ENCODE results near the gene ETV1.

The ETV1 gene

GRCh38 chr7:14016950-14017349 is 27.5 kb upstream of the ETV1 start:
- Histone ChIP-seq H3K4me1 (ENCODE audit: control extremely low read depth in 1 of 4, control insufficient read depth in 4 of 4, insufficient read depth in 4 of 4, low read length in 3 of 4) (no peaks in the 10 kb centered on the region), H3K9me3 (ENCODE audit: control extremely low read depth in 1 of 5, control insufficient read depth in 4 of 5, insufficient read depth in 2 of 5, low read depth in 1 of 5, low read length in 4 of 5) (no peaks in the 10 kb centered on the region), H3K27me3 (replicated peaks in 2 of 5; ENCODE audit: control insufficient read depth in 4 of 5, insufficient read depth in 5 of 5, low read length in 4 of 5) (no peaks in the 10 kb centered on the region), H3K36me3 (ENCODE audit: control insufficient read depth in 4 of 4, insufficient read depth in 4 of 4, low read length in 3 of 4) (no peaks in the 10 kb centered on the region), H3K27ac (ENCODE audit: insufficient read depth in 1 of 2, low read depth in 1 of 2, low read length in 2 of 2, poor library complexity in 1 of 2, severe bottlenecking in 2 of 2) (no peak overlapping the region), H3K4me3 (ENCODE audit: control insufficient read depth in 1 of 7, extremely low read depth in 1 of 7, insufficient read depth in 4 of 7, low read depth in 2 of 7, low read length in 6 of 7) (no peak overlapping the region)
- 100% methylated on average over 1 of the region's 2 CpGs for WGBS (ENCODE audit: insufficient coverage)
- ChIA-PET CTCF (interaction anchor here (1.2 kb wide), 1 partner anchor 10 kb away, joined by 3 read pairs; no protein-coding TSS in a partner anchor), POLR2A (no interaction called here)
- DNase-seq, result no peak

GRCh38 chr7:14013898-14014297 is 24.4 kb upstream of the ETV1 start:
- Histone ChIP-seq H3K4me3 (ENCODE audit: control insufficient read depth in 1 of 7, extremely low read depth in 1 of 7, insufficient read depth in 4 of 7, low read depth in 2 of 7, low read length in 6 of 7) (no peak overlapping the region), H3K27ac (ENCODE audit: insufficient read depth in 1 of 2, low read depth in 1 of 2, low read length in 2 of 2, poor library complexity in 1 of 2, severe bottlenecking in 2 of 2) (no peak overlapping the region), H3K9me3 (ENCODE audit: control extremely low read depth in 1 of 5, control insufficient read depth in 4 of 5, insufficient read depth in 2 of 5, low read depth in 1 of 5, low read length in 4 of 5) (no peaks in the 10 kb centered on the region), H3K27me3 (replicated peaks in 2 of 5; ENCODE audit: control insufficient read depth in 4 of 5, insufficient read depth in 5 of 5, low read length in 4 of 5) (no peaks in the 10 kb centered on the region), H3K4me1 (ENCODE audit: control extremely low read depth in 1 of 4, control insufficient read depth in 4 of 4, insufficient read depth in 4 of 4, low read length in 3 of 4) (no peaks in the 10 kb centered on the region), H3K36me3 (ENCODE audit: control insufficient read depth in 4 of 4, insufficient read depth in 4 of 4, low read length in 3 of 4) (no peaks in the 10 kb centered on the region)
- no CpG with 5 or more reads among the region's 1 CpG for WGBS (ENCODE audit: insufficient coverage)
- ChIA-PET POLR2A (no interaction called here), CTCF (no interaction called here)
- no peak for DNase-seq

GRCh38 chr7:14009453-14010418 is 20.3 kb upstream of the ETV1 start:
- H3K9me3 ChIP-seq (ENCODE audit: control extremely low read depth in 1 of 5, control insufficient read depth in 4 of 5, insufficient read depth in 2 of 5, low read depth in 1 of 5, low read length in 4 of 5), result no peaks in the 10 kb centered on the region
- no peaks in the 10 kb centered on the region for H3K4me1 ChIP-seq (ENCODE audit: control extremely low read depth in 1 of 4, control insufficient read depth in 4 of 4, insufficient read depth in 4 of 4, low read length in 3 of 4)
- no peaks in the 10 kb centered on the region for H3K36me3 ChIP-seq (ENCODE audit: control insufficient read depth in 4 of 4, insufficient read depth in 4 of 4, low read length in 3 of 4)
- DNase-seq, result no peak
- no peak overlapping the region for H3K4me3 ChIP-seq (ENCODE audit: control insufficient read depth in 1 of 7, extremely low read depth in 1 of 7, insufficient read depth in 4 of 7, low read depth in 2 of 7, low read length in 6 of 7)
- POLR2A ChIA-PET, result no interaction called here
- no peaks in the 10 kb centered on the region for H3K27me3 ChIP-seq (replicated peaks in 2 of 5; ENCODE audit: control insufficient read depth in 4 of 5, insufficient read depth in 5 of 5, low read length in 4 of 5)
- WGBS (ENCODE audit: insufficient coverage), result 97% methylated on average over 5 of the region's 10 CpGs
- no peak overlapping the region for H3K27ac ChIP-seq (ENCODE audit: insufficient read depth in 1 of 2, low read depth in 1 of 2, low read length in 2 of 2, poor library complexity in 1 of 2, severe bottlenecking in 2 of 2)
- CTCF ChIA-PET, result no interaction called here

- Histone ChIP-seq H3K36me3 (ENCODE audit: control insufficient read depth in 4 of 4, insufficient read depth in 4 of 4, low read length in 3 of 4) (no peaks in the 10 kb centered on the region), H3K9me3 (ENCODE audit: control extremely low read depth in 1 of 5, control insufficient read depth in 4 of 5, insufficient read depth in 2 of 5, low read depth in 1 of 5, low read length in 4 of 5) (no peaks in the 10 kb centered on the region), H3K27ac (ENCODE audit: insufficient read depth in 1 of 2, low read depth in 1 of 2, low read length in 2 of 2, poor library complexity in 1 of 2, severe bottlenecking in 2 of 2) (no peak overlapping the region), H3K4me1 (ENCODE audit: control extremely low read depth in 1 of 4, control insufficient read depth in 4 of 4, insufficient read depth in 4 of 4, low read length in 3 of 4) (no peaks in the 10 kb centered on the region), H3K4me3 (ENCODE audit: control insufficient read depth in 1 of 7, extremely low read depth in 1 of 7, insufficient read depth in 4 of 7, low read depth in 2 of 7, low read length in 6 of 7) (no peak overlapping the region), H3K27me3 (replicated peaks in 2 of 5; ENCODE audit: control insufficient read depth in 4 of 5, insufficient read depth in 5 of 5, low read length in 4 of 5) (no peaks in the 10 kb centered on the region)
- DNase-seq, result no peak
- WGBS (ENCODE audit: insufficient coverage), result 100% methylated on average over 2 of the region's 3 CpGs
- ChIA-PET CTCF (no interaction called here), POLR2A (no interaction called here)
Measured at GRCh38 chr7:14001139-14001538, 11.7 kb upstream of the ETV1 start.

- Histone ChIP-seq H3K4me3 (ENCODE audit: control insufficient read depth in 1 of 7, extremely low read depth in 1 of 7, insufficient read depth in 4 of 7, low read depth in 2 of 7, low read length in 6 of 7) (no peak overlapping the region), H3K27ac (ENCODE audit: insufficient read depth in 1 of 2, low read depth in 1 of 2, low read length in 2 of 2, poor library complexity in 1 of 2, severe bottlenecking in 2 of 2) (no peak overlapping the region), H3K36me3 (ENCODE audit: control insufficient read depth in 4 of 4, insufficient read depth in 4 of 4, low read length in 3 of 4) (no peaks in the 10 kb centered on the region), H3K9me3 (ENCODE audit: control extremely low read depth in 1 of 5, control insufficient read depth in 4 of 5, insufficient read depth in 2 of 5, low read depth in 1 of 5, low read length in 4 of 5) (no peaks in the 10 kb centered on the region), H3K4me1 (ENCODE audit: control extremely low read depth in 1 of 4, control insufficient read depth in 4 of 4, insufficient read depth in 4 of 4, low read length in 3 of 4) (no peaks in the 10 kb centered on the region), H3K27me3 (replicated peaks in 2 of 5; ENCODE audit: control insufficient read depth in 4 of 5, insufficient read depth in 5 of 5, low read length in 4 of 5) (no peaks in the 10 kb centered on the region)
- peak in 2 of 3 donors; percentile 2 to 3 for DNase-seq
- POLR2A ChIA-PET, result interaction anchor here (0.5 kb wide), 1 partner anchor 173 kb away, joined by 3 read pairs; no protein-coding TSS in a partner anchor
- CTCF ChIA-PET, result no interaction called here
- no CpG with 5 or more reads among the region's 1 CpG for WGBS (ENCODE audit: insufficient coverage)
Measured at GRCh38 chr7:14000247-14000646, 10.8 kb upstream of the ETV1 start.

- WGBS (ENCODE audit: insufficient coverage), result 78% methylated on average over 5 of the region's 5 CpGs
- no peaks in the 10 kb centered on the region for H3K27me3 ChIP-seq (replicated peaks in 2 of 5; ENCODE audit: control insufficient read depth in 4 of 5, insufficient read depth in 5 of 5, low read length in 4 of 5)
- no peaks in the 10 kb centered on the region for H3K4me1 ChIP-seq (ENCODE audit: control extremely low read depth in 1 of 4, control insufficient read depth in 4 of 4, insufficient read depth in 4 of 4, low read length in 3 of 4)
- no peak overlapping the region for H3K4me3 ChIP-seq (ENCODE audit: control insufficient read depth in 1 of 7, extremely low read depth in 1 of 7, insufficient read depth in 4 of 7, low read depth in 2 of 7, low read length in 6 of 7)
- no peak for DNase-seq
- no peak overlapping the region for H3K27ac ChIP-seq (ENCODE audit: insufficient read depth in 1 of 2, low read depth in 1 of 2, low read length in 2 of 2, poor library complexity in 1 of 2, severe bottlenecking in 2 of 2)
- no peaks in the 10 kb centered on the region for H3K36me3 ChIP-seq (ENCODE audit: control insufficient read depth in 4 of 4, insufficient read depth in 4 of 4, low read length in 3 of 4)
- ChIA-PET CTCF (interaction anchor here (1.2 kb wide), 1 partner anchor 10 kb away, joined by 3 read pairs; the partner anchor contains the start of gene ETV1), POLR2A (no interaction called here)
- H3K9me3 ChIP-seq (ENCODE audit: control extremely low read depth in 1 of 5, control insufficient read depth in 4 of 5, insufficient read depth in 2 of 5, low read depth in 1 of 5, low read length in 4 of 5), result no peaks in the 10 kb centered on the region
Measured at GRCh38 chr7:13998866-13999265, 9.4 kb upstream of the ETV1 start.

- peak overlapping the region in 1 of 2 experiments; percentile 79 for H3K27ac ChIP-seq (ENCODE audit: insufficient read depth in 1 of 2, low read depth in 1 of 2, low read length in 2 of 2, poor library complexity in 1 of 2, severe bottlenecking in 2 of 2)
- no peak overlapping the region for H3K4me3 ChIP-seq (ENCODE audit: control insufficient read depth in 1 of 7, extremely low read depth in 1 of 7, insufficient read depth in 4 of 7, low read depth in 2 of 7, low read length in 6 of 7)
- no peaks in the 10 kb centered on the region for H3K9me3 ChIP-seq (ENCODE audit: control extremely low read depth in 1 of 5, control insufficient read depth in 4 of 5, insufficient read depth in 2 of 5, low read depth in 1 of 5, low read length in 4 of 5)
- ChIA-PET CTCF (interaction anchor here (1.3 kb wide), 1 partner anchor 150 kb away, joined by 4 read pairs; no protein-coding TSS in a partner anchor), POLR2A (interaction anchor here (0.7 kb wide), 1 partner anchor 465 kb away, joined by 3 read pairs; no protein-coding TSS in a partner anchor)
- peaks cover 0 to 8% (median 2%) of the 10 kb centered on the region in 5 experiments for H3K27me3 ChIP-seq (replicated peaks in 2 of 5; ENCODE audit: control insufficient read depth in 4 of 5, insufficient read depth in 5 of 5, low read length in 4 of 5)
- no peak for DNase-seq
- WGBS (ENCODE audit: insufficient coverage), result 100% methylated on average over 1 of the region's 1 CpG
- H3K4me1 ChIP-seq (ENCODE audit: control extremely low read depth in 1 of 4, control insufficient read depth in 4 of 4, insufficient read depth in 4 of 4, low read length in 3 of 4), result peaks cover 10 to 35% (median 29%) of the 10 kb centered on the region in 4 experiments
- H3K36me3 ChIP-seq (ENCODE audit: control insufficient read depth in 4 of 4, insufficient read depth in 4 of 4, low read length in 3 of 4), result no peaks in the 10 kb centered on the region
Measured at GRCh38 chr7:13992596-13992964, 3.1 kb upstream of the ETV1 start.

Measured in common myeloid progenitor, CD34-positive (primary cell).